ENCODE results near the gene TP53I11. TPM values are rescaled to one million over a fixed set of nuclear protein-coding genes. Genes with fewer than 3 reads are reported as not detected.

TP53I11 gene
- total RNA-seq, 1 donor from 2014 or later, result 2.7 TPM

GRCh38 chr11:44957776-44958564 is 7.3 kb upstream of the TP53I11 start:
- intact Hi-C loops (cut with micrococcal nuclease), result no loop called here

DNA sequence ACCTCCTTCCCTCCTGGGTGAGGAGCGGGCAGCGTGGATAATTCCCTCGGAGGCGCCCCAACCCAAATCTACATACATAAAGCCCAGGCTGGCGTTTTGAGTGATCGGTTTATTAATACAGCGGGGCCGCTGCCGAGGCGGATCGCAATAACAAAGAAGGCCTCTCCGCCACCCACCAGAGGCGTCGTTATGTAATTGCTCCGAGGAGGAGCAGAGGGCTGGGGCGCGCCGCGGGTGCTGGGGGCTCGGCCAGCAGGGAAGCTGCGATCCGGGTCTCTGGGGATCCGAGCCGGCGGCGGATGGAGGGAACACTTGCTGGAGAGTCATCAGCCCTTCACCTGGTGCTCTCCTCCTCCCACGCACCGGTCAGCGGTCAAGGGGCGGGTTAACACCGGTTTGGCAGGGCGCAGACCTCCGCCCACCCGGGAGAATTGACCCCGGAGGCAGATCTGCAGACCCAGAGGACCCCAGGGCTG is 6.4 kb upstream of the TP53I11 start:
- intact Hi-C loops (cut with micrococcal nuclease), result no loop called here

DNA sequence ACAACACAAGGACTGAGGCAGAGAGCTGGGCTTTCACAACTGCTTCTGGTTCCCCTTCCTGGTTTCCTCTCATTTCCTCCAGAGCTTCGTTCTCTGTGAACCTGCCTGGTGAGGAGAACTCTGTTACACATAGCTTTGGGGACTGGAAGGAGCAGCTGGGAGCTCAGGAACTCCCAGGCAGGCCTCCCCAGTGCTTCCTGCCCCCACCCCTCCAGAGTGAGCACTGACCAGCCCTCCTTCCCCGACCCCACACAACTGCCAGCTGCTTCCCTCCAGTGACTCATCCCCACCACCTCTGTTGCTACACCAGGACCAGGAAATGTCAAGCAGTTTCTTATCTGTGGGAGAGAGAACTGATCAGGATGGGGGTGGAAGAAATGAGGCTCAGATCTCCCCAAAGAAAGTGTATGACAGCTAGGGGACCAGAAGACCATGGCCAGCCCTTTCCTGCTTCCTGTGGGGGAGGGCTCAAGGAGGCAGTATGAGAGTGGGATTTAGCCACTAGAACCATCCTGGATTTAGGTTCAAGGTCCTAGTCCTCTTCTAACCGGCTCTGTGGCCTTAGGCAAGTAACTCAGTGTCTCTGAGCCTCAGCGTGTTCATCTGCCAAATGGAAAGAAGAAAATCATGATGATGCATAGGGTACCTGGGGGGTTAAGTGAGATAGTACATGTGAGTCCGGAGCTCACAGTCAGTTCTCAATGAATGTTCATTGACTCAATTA is 4.5 kb upstream of the TP53I11 start:
- intact Hi-C loops (cut with micrococcal nuclease), result no loop called here

DNA sequence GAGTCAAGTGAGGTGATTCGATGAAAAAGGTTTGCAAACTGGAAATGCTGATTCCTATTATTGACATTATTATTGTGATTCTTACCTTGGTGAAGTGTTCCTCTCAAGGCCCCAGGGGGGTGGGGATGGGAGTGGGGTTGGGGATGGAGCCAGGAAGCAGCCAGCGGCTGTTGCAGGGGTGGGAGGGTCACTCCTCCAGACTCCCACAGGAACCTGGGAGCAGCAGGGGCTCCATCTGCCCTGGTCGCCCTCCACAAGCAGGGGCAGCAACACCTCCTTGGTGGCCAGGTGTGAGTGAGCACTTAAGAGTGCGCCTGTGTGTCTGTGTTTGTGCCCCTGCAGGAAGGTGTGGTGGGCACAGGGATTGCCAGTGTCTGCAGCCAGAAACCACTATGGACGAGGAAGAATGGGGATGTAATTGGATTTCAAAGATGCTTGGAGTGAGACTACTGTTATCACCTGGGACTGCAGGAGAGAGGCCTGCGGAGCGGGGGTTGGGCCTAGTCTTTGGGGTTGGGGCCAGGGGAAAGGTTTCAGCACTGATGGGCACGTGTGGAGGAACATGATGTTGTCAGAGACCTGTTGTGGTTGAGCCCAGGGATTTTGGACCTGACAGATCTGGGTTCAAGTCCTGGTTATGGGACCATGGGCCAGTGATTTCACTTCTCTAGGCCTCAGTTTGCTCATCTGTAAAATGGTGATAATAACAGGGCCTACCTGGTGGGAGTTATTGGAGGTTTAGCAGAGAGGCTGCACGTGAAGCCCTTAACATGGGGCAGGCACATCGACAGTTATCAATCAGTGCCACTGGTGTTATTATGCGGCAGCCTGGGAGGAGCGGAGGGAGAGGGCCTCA is 3.6 kb upstream of the TP53I11 start:
- intact Hi-C loops (cut with micrococcal nuclease), result no loop called here

DNA sequence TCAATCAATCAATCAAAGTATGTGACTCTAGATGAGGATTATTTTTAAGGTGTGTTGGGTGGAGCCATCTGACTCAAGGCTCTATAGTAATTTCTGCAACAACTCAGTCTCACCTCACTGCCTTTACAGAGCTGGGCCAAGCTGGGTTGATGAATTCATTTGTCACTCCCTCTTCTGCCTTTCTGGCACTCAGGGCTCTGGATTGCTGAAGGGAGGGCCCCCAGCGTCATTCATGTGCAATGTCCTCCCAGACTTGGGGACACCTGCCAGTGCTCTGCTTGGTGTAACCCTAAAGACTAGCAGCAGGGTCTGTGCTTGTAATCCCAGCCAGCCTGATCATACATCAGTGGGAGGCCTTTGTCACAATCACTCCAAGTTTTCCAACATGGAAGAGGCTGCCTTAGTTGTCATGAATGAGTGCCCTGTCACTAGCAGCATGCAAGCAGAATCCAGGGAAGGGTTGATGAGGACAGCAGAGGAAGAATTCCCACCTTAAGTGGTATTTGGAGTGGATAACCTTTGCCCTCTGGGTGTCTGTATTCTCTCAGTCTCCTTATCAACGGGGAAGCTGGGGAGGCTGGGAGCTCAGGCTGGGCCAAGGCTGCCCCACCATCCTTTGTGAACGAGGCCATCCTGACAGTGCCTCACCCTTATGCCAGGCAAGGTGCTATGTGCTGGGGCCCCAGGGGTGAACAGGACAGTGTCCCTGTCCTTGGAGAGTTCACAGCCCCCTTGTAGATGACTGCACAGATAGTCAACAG is 2.0 kb upstream of the TP53I11 start:
- intact Hi-C loops (cut with micrococcal nuclease), result no loop called here

- intact Hi-C loops (cut with micrococcal nuclease), result no loop called here
These were observed 1.4 kb upstream of the TP53I11 start for GRCh38 chr11:44952082-44952481.

DNA sequence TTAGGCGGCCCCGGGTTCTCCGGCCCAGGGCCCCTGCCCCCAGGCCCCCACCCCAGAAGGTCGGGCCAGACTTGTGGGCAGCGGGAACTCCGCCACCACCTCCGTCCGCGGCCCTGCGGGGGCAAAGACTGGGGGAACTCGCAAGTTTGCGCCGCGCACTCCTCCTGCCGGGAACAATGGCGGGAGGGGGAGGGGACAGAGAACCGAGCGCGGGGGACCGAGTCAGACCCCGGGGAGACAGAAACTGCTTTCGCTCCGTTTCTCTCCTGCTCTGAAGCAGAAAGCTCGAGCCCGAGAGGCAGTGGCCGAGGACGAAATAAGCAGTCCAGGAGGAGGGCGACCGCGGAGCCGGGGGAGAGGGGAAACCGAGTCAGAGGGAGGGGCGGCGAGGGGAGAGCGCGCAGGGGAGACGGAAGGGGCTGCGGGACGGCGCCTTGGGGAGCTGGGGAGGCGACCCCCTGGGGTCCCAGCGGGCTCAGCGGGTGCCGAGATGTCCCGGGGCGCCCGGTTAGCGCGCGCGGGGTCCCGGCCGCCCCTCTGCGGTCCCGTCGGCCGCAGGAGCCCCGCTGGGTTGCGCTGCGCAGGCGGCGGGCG is 555 bp downstream of the TP53I11 start:
- intact Hi-C loops (cut with micrococcal nuclease), result loop anchor here (1.0 to 2.0 kb wide), 3 partner anchors 14 to 197 kb away; partner anchors contain the start of gene PRDM11

GRCh38 chr11:44949160-44950030 is 1.3 kb downstream of the TP53I11 start:
- intact Hi-C loops (cut with micrococcal nuclease), result loop anchor here (1.0 to 2.0 kb wide), 3 partner anchors 13 to 197 kb away; partner anchors contain the start of gene PRDM11

DNA sequence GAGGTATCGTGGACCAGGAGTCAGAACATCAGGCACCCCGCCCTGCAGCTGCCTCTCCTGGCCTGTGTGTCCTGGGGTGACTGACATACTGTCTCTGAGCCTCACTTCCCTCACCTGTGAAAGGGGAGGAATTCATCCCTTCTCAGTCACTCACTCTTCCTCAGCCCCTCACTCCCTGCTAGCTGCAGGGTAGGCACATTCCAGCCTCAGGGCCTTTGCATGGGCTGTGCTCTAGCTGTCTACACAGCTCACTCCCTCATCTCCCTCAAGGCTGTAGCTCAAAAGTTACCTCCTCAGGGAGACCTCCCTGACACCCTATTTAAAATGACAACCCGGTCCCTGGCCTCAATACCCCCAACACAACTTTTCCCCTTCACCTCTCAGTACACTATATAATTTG is 2.5 kb downstream of the TP53I11 start:
- intact Hi-C loops (cut with micrococcal nuclease), result no loop called here

GRCh38 chr11:44947114-44947513 is 3.6 kb downstream of the TP53I11 start:
- intact Hi-C loops (cut with micrococcal nuclease), result no loop called here

DNA sequence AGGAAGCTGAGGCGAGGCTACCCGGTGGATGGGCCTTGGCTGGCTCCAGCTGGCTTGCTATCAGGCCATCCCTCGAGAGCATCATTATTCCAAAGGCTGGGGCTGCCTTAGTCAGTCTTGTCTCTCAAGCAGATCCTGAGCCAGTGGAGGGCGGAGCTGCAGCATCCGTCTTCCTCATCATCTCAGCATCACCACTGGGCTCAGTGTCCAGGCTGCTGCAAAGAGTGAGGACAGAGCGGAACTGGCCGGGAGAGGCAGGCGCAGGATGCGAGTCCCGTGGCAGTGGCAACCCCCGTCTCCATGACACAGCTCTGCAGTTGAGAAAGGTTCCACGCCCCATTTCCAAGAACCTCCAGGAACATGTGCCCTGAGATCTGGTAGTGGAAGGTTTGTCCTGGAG is 4.4 kb downstream of the TP53I11 start:
- intact Hi-C loops (cut with micrococcal nuclease), result no loop called here

GRCh38 chr11:44945666-44946065 is 5.0 kb downstream of the TP53I11 start:
- intact Hi-C loops (cut with micrococcal nuclease), result no loop called here

- intact Hi-C loops (cut with micrococcal nuclease), result no loop called here
These were observed 5.8 kb downstream of the TP53I11 start for GRCh38 chr11:44944853-44945235.

- intact Hi-C loops (cut with micrococcal nuclease), result no loop called here
These were observed 6.4 kb downstream of the TP53I11 start for GRCh38 chr11:44944181-44944852.

DNA sequence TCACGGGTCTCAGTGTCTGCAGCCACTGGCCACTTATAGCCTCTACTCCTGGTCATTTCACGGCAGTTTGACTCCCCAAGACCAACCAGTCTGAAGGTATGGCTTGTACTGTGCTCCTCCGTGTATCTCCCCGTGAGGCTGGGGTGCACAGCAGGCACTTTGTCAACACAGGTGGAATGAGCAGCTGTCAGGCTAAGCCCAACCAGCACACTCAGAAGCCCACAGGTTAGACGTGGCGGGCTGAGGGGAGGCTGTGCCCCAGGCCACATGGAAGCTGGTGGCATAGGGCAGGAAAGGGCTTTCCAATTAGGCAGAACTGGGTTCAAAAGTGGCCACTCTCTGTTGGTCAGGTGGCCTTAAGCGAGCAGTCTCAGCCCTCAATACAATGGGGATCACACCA is 7.0 kb downstream of the TP53I11 start:
- intact Hi-C loops (cut with micrococcal nuclease), result no loop called here

GRCh38 chr11:44943118-44943517 is 7.6 kb downstream of the TP53I11 start:
- intact Hi-C loops (cut with micrococcal nuclease), result no loop called here

- intact Hi-C loops (cut with micrococcal nuclease), result no loop called here
These were observed 8.4 kb downstream of the TP53I11 start for GRCh38 chr11:44942029-44942955.
